HG02642 (cell line): Measurements from ENCODE around the gene WDR53.
"Not testable (repeated sequence)": the region's sequence is repeated elsewhere in the genome, so short reads cannot be mapped to it uniquely, and the experiment has no call there.

Source experiments
- ATAC-seq: cut with Tn5 transposase; IDR thresholded peaks from one replicate; pipeline ENCODE4 v1.9.1; 2021; ENCODE audit warnings: mild to moderate bottlenecking; ENCODE audit not compliant: unreplicated experiment, poor library complexity

Gene WDR53

DNA sequence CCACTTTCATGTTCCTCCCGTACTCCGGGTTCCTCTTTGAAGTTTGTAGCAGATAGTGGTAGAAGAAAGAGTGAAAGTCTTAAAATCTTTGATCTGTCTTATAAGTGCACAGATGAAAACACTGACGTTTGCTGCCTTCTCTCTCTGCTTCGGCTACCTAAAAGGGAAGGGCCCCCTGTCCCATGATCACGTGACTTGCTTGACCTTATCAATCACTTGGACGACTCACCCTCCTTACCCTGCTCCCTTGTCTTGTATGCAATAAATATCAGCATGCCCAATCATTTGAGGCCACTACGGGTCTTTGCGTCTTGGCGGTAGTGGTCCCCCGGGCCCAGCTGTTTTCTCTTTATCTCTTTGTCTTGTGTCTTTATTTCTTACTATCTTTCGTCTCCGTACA, 47.1 kb downstream of the WDR53 start:
- not testable (repeated sequence) for ATAC-seq

GRCh38 chr3:196519718-196520082, 48.7 kb downstream of the WDR53 start:
- no peak for ATAC-seq

GRCh38 chr3:196518966-196519717, 49.2 kb downstream of the WDR53 start:
- no peak for ATAC-seq

GRCh38 chr3:196517919-196518318, 50.4 kb downstream of the WDR53 start:
- ATAC-seq = no peak

- ATAC-seq = no peak
Observed at GRCh38 chr3:196517162-196517800, 51.1 kb downstream of the WDR53 start.

DNA sequence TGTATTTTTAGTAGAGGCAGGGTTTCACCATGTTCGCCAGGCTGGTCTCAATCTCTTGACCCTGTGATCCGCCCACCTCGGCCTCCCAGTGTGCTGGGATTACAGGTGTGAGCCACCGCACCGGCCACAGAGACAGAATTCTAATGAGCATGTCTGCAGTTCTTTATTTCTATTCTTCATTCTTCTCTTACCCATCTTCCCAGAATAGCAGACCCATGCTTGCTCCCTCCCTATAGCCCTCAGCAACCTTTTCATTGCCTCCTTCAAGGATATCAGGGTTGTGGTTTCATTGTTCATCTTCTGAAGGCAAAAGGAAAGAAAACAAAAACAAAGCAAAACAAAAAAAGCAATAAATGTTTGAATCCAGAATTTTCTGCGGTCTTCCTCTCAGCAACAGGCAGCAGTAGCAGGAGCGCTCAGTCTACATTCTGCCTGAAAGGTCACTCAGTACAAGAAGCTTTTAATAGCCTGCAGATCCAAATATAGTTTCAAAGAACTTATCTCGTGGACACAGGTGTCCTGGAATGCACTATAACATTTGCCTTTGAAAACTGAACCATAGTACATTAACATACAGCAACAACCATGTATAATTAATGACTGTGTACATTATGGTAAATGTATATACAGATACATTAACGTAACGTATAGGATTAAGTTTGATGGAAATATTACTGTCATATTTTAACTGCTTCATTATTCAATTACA, 53.3 kb downstream of the WDR53 start, which contains the start of gene SMCO1:
Gene SMCO1, minus strand, starts transcription at position 434 of the 709 bp plus-strand sequence. Its CDS starts 137 bp downstream, at position 297.
- no peak for ATAC-seq

GRCh38 chr3:196514350-196514716, 54.0 kb downstream of the WDR53 start:
- ATAC-seq = no peak

DNA sequence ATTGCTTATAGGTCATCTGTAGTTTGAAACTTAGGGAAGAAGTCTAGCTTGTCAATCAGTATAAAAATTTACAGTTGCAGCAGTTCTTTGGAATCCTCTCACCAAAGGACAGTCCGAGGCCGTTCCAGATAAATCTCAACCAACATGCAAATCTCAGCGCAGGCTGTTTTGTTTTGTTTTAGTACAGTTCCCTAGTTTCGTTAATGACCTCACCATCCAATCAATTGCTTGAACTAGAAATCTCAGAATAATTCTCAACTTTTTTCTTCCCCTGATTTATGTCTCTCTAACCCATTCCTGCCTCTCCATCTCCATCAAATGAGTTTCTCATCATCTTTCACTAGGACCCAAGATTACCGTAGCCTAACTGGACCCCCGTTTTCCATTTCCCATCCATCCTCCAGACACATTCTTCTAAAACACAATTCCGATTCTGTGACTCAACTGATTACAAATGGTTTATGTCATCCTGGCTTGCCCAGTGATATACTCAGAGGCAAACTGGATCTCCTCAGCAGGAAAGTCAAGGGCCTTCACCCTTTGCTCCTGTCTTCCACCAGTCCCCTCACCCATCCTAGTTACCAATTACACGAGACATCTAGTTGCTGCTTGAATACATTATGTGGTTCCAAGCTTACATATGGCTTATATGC, 54.5 kb downstream of the WDR53 start:
- ATAC-seq = no peak

- not testable (repeated sequence) for ATAC-seq
Observed at GRCh38 chr3:196511646-196512425, 56.5 kb downstream of the WDR53 start.

DNA sequence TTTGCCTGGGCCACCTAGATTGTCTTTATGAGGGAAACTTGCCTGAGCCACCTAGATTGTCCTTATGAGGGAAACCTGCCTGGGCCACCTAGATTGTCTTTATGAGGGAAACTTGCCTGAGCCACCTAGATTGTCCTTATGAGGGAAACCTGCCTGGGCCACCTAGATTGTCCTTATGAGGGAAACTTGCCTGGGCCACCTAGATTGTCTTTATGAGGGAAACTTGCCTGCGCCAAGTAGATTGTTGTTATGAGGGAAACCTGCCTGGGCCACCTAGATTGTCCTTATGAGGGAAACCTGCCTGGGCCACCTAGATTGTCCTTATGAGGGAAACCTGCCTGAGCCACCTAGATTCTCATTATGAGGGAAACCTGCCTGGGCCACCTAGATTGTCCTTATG, 57.2 kb downstream of the WDR53 start:
- ATAC-seq = not testable (repeated sequence)

DNA sequence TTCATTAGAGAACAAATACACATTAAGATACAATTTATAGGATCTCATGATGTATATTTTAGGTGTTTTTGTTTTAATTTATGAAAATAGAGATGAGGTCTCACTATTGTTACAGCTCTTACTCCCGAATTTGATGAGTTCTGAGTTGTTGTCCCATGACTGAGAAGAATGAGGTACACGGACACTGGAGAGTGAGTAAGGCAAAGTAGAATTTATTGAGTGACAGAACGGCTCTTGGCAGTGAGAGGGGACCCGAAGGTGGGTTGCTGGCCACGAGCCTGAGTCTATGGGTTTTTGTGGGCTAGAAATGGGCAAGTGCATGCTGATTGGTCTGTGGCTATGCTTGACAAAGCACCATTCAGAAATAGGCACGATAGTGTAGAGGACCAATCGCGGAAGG, 61.7 kb downstream of the WDR53 start:
- ATAC-seq = no peak

DNA sequence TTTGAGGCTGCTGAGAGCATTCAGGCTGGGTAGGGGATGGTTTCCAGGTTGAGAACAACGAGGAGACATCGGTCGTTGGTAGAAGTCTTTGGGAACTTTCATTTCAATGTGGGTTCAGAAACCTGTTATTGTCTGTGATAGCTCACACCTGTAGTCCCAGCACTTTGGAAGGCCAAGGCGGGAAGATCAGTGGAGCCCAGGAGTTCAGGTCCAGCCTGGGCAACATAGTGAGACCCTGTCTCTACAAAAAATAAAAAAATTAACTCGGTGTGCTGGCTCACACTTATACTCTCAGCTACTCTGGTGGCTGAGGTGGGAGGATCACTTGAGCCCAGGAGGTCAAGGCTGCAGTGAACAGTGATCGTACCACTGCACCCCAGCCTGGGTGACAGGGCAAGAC, 63.8 kb downstream of the WDR53 start:
- ATAC-seq = no peak
